Ovary (tissue), 9 donors: ENCODE data around the gene RDH16. TPM values are rescaled to one million over a fixed set of nuclear protein-coding genes. Genes with fewer than 3 reads are reported as not detected.

Source experiments
- DNase-seq, 5 donors: peaks; one replicate each; pipeline ENCODE4 v3.0.0-alpha.2; 2019 to 2020
- H3K27ac ChIP-seq, 2 donors: fragments of 200-600 bp; one replicate each; pipeline versions ENCODE4 v1.5.1 to v1.8.0; 2019 to 2022
- H3K27me3 ChIP-seq: fragments of 200-600 bp; one replicate; pipeline ENCODE4 v1.8.0; 2022
- H3K36me3 ChIP-seq: fragments of 200-600 bp; sonication (generic); one replicate; pipeline ENCODE4 v1.5.1; 2019
- H3K4me1 ChIP-seq: one replicate; pipeline ENCODE4 v1.8.1; 2013; ENCODE audit warnings: mild to moderate bottlenecking, moderate library complexity; ENCODE audit not compliant: insufficient read depth
- H3K4me3 ChIP-seq: fragments of 200-600 bp; sonication (generic); one replicate; pipeline ENCODE4 v1.5.1; 2017
- H3K9me3 ChIP-seq, 2 donors: fragments of 200-600 bp in 1 of 2; sonication (generic) in 1 of 2; one replicate each; pipeline versions ENCODE4 v1.5.1 to v1.8.1; 2013 to 2019; ENCODE audit warnings: mild to moderate bottlenecking in 1 of 2, moderate library complexity in 1 of 2
- CTCF ChIP-seq, 3 donors: fragments of 450-650 bp in 2 of 3; fragments of 200-600 bp in 1 of 3; IDR thresholded peaks; one replicate each; pipeline versions ENCODE4 v1.5.1 to v1.8.0; 2016 to 2022; ENCODE audit warnings: antibody characterized with exemption in 3 of 3, mild to moderate bottlenecking in 1 of 3
- EP300 ChIP-seq: sonication (generic); formaldehyde crosslinking; IDR thresholded peaks from one replicate; pipeline ENCODE4 v1.6.1; 2017; ENCODE audit warnings: antibody characterized with exemption
- POLR2A ChIP-seq: fragments of 450-650 bp; IDR thresholded peaks from one replicate; pipeline ENCODE4 v1.6.1; 2017; ENCODE audit warnings: antibody characterized with exemption, mild to moderate bottlenecking, moderate library complexity
- WGBS, 3 donors: extraction: QIAGEN DNeasy Blood & Tissue Kit in 1 of 3; methylation state at CpG; one replicate each; pipeline versions ENCODE4 v1.1.5 to v1.1.7; 2013 to 2017; 5-methylcytosine and 5-hydroxymethylcytosine counted together
- intact Hi-C, 4 donors: fragments of 100-400 bp; cut with DNase I; formaldehyde crosslinking; loops; one replicate each; pipeline versions ENCODE4 v1.11.0 to v1.15.1; 2022 to 2023
- polyA plus RNA-seq, 2 donors: library from polyadenylated mRNA; stranded (reverse); fragments of 200-250 nt in 1 of 2; fragments of 350-450 nt in 1 of 2; fragmentation: Illumina TruSeq in 1 of 2; extraction: RNeasy Lipid Tissue Mini Kit (QIAGEN cat#74804) in 1 of 2; gene quantifications; one replicate each; pipeline ENCODE4 v1.2.3, GENCODE V29; 2013 to 2014
- total RNA-seq, 7 donors: library from RNA; depleted of rRNA in 2 of 7; stranded (reverse); fragments of >200 nt in 2 of 7; fragmentation: NEBNext Ultra II Directional in 3 of 7; extraction: Animal tissue kit (Norgen Biotek cat#: 25700) in 3 of 7; gene quantifications; one replicate each; pipeline versions ENCODE4 v1.1.0 to v1.2.4, GENCODE V29; 2016 to 2023
- donor health status: DM: no; HTN: no; CAD: no; lungs with moderate emphysema.
- donor health status: DM: no; HTN: no; CAD: no.
- donor health status: Bipolar disorder and iron deficiency.
- donor health status: DM: yes; HTN: yes; CAD: no.
- donor health status: DM: no; HTN: no; CAD: no.
- donor health status: DM: yes; HTN: yes; CAD: no.

The RDH16 gene
- total and polyA plus RNA-seq, 9 donors = 0.22 to 0.64 (median 0.34) TPM

GRCh38 chr12:57003395-57003794 is 46.0 kb upstream of the RDH16 start:
- intact Hi-C loops = no loop called here
- Histone ChIP-seq H3K36me3 (no peaks in the 10 kb centered on the region), H3K4me1 (peaks cover 5% of the 10 kb centered on the region), H3K9me3 (no peaks in the 10 kb centered on the region), H3K27ac (no peak overlapping the region), H3K27me3 (no peaks in the 10 kb centered on the region), H3K4me3 (no peak overlapping the region)
- no peak for DNase-seq
- WGBS, 3 donors = 84 to 91% (median 86%) methylated on average over 13 of the region's 13 CpGs
- TF ChIP-seq EP300 = no peak
- no peak for TF ChIP-seq POLR2A
- no peak for TF ChIP-seq CTCF (IDR thresholded peaks at IDR 0.05)

GRCh38 chr12:57001448-57001906 is 44.1 kb upstream of the RDH16 start:
- intact Hi-C loops = no loop called here
- DNase-seq = peak; percentile 37 to 74 (median 54)

GRCh38 chr12:57000393-57000792 is 43.0 kb upstream of the RDH16 start:
- Histone ChIP-seq H3K27ac (no peak overlapping the region), H3K4me3 (no peak overlapping the region), H3K27me3 (no peaks in the 10 kb centered on the region), H3K36me3 (no peaks in the 10 kb centered on the region), H3K4me1 (peaks cover 3% of the 10 kb centered on the region), H3K9me3 (no peaks in the 10 kb centered on the region)
- 41 to 64% (median 55%) methylated on average over 1 of the region's 1 CpG for WGBS, 3 donors
- intact Hi-C loops = no loop called here
- no peak for DNase-seq
- TF ChIP-seq POLR2A = no peak
- no peak for TF ChIP-seq EP300
- no peak for TF ChIP-seq CTCF (IDR thresholded peaks at IDR 0.05)

More at GRCh38 chr12:57001448-57001906, 44.1 kb upstream of the RDH16 start:
- Histone ChIP-seq H3K36me3 (no peaks in the 10 kb centered on the region), H3K4me1 (peaks cover 3% of the 10 kb centered on the region), H3K27me3 (no peaks in the 10 kb centered on the region), H3K4me3 (no peak overlapping the region), H3K27ac (no peak overlapping the region), H3K9me3 (no peaks in the 10 kb centered on the region)
- TF ChIP-seq POLR2A (no peak), EP300 (no peak), CTCF (IDR thresholded peaks at IDR 0.05) (peak; percentile 12 to 49 (median 24))
- 27 to 36% (median 30%) methylated on average over 13 of the region's 13 CpGs for WGBS, 3 donors

GRCh38 chr12:56999456-56999855 is 42.0 kb upstream of the RDH16 start:
- intact Hi-C loops = no loop called here
- Histone ChIP-seq H3K4me3 (no peak overlapping the region), H3K27ac (no peak overlapping the region), H3K27me3 (no peaks in the 10 kb centered on the region), H3K4me1 (peaks cover 3% of the 10 kb centered on the region), H3K9me3 (no peaks in the 10 kb centered on the region), H3K36me3 (no peaks in the 10 kb centered on the region)
- TF ChIP-seq CTCF (IDR thresholded peaks at IDR 0.05) (no peak), POLR2A (no peak), EP300 (no peak)
- no peak for DNase-seq
- WGBS, 3 donors = 85 to 88% (median 86%) methylated on average over 4 of the region's 4 CpGs
